ENCODE data around the gene SERINC2. TPM values are rescaled to one million over a fixed set of nuclear protein-coding genes. Genes with fewer than 3 reads are reported as not detected.

The SERINC2 gene
- total RNA-seq, 1 experiment from 2014 or later = 14.1 TPM

GRCh38 chr1:31447210-31447609 is 34.2 kb downstream of the SERINC2 start:
- Histone ChIP-seq H4K20me1 (ENCODE audit: control insufficient read depth, insufficient read depth, insufficient read length) (no peaks in the 10 kb centered on the region), H3T11ph (ENCODE audit: low read length) (no peak overlapping the region), H3K9ac (ENCODE audit: extremely low read depth, insufficient read length, low read length) (no peak overlapping the region), H2BK5ac (ENCODE audit: insufficient read length, low read length) (no peak overlapping the region), H3K27me3 (ENCODE audit: insufficient read depth, low read length) (no peaks in the 10 kb centered on the region), H3K23me2 (ENCODE audit: insufficient read length, low read depth, low read length, poor library complexity, severe bottlenecking) (no peaks in the 10 kb centered on the region), H3K4me2 (ENCODE audit: insufficient read depth, insufficient read length, low read length) (no peak overlapping the region), H2BK20ac (ENCODE audit: low read depth, low read length, poor library complexity, severe bottlenecking) (no peak overlapping the region), H4K91ac (ENCODE audit: insufficient read length, low read depth, low read length) (no peak overlapping the region), H4K8ac (replicated peaks; ENCODE audit: insufficient read length, low read depth, low read length) (no peak overlapping the region), H2AK5ac (ENCODE audit: insufficient read length, low read length) (no peak overlapping the region), H3K14ac (ENCODE audit: insufficient read depth, low read length) (no peak overlapping the region), H3K27ac (ENCODE audit: insufficient read length, low read depth, low read length) (no peak overlapping the region), H2BK15ac (ENCODE audit: low read depth, low read length) (no peak overlapping the region), H2BK12ac (ENCODE audit: insufficient read length, low read depth, low read length) (no peak overlapping the region), H3K23ac (ENCODE audit: insufficient read length, low read depth, low read length) (no peak overlapping the region), H3K9me3 (ENCODE audit: control insufficient read depth, low read depth, low read length) (no peaks in the 10 kb centered on the region), H2AFZ (ENCODE audit: low read length) (no peak overlapping the region), H2BK120ac (ENCODE audit: low read depth, low read length, poor library complexity, severe bottlenecking) (no peak overlapping the region), H3K79me2 (ENCODE audit: insufficient read depth, low read length) (no peaks in the 10 kb centered on the region), H3K4ac (ENCODE audit: low read depth, low read length) (no peak overlapping the region), H3K4me1 (ENCODE audit: insufficient read depth, low read length) (no peaks in the 10 kb centered on the region), H3K18ac (ENCODE audit: insufficient read length, low read depth, low read length) (no peak overlapping the region), H3K79me1 (ENCODE audit: insufficient read depth, low read depth, low read length, poor library complexity, severe bottlenecking) (no peaks in the 10 kb centered on the region), H4K5ac (ENCODE audit: insufficient read length, low read depth, low read length) (no peak overlapping the region), H3K56ac (ENCODE audit: insufficient read length, low read depth, low read length) (no peak overlapping the region)
- Mint-ChIP-seq H3K9me3 (peaks cover 11 to 15% of the 10 kb centered on the region in 2 experiments), H3K4me3 (no peak overlapping the region), H3K27ac (no peak overlapping the region), H3K4me1 (no peaks in the 10 kb centered on the region), H3K36me3 (ENCODE audit: insufficient read depth in 1 of 3, low read depth in 3 of 3) (no peaks in the 10 kb centered on the region), H3K27me3 (ENCODE audit: low read depth) (peaks cover 11% of the 10 kb centered on the region)
- no peak for DNase-seq
- whole genome bisulfite sequencing (ENCODE audit: extremely low coverage, insufficient read length, low lambda C conversion rate) = no CpG with 5 or more reads among the region's 9 CpGs
- TF ChIP-seq CTCF (conservative IDR thresholded peaks at IDR 0.05) = 0 out of 3 replicates have a peak, but pooled peaks have one; percentile 14
